ENCODE results near the gene HAGH.

HAGH gene

DNA sequence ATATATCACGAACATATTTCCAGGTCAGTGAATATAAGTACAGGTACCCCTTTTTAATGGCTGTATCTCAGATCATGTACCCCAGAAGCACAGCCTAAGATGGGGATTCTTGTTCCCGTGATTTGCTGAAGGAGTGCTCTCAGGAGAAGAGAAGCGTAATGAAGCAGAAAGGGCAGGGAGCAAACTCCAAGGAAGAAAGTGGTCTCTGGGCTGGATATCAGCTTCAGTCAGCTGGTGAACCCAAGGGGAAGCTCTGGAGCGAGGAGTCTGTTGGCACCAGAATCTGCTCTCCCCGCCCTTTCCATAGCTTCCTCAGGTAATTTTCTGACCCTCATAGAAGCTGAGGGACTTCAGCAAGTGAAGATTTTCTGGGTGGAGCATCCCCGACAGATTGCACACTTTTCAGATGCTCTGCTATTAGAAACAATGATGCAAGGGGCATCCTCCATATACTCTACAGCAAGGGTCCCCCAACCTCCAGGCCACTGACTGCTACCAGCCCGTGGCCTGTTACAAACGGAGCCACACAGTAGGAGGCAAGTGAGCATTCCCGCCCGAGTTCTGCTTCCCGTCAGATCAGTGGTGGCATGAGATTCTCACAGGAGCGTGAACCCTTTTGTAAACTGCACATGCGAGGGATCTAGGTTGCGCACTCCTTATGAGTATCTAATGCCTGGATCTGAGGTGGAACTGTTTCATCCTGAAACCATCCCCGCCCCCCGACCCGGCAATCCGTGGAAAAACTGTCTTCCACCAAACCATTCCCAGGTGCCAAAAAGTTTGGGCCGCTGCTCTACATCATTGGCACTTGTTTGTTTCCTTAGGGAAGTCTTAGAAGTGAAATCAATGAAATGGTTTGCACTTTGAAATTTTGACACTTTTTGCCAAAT, 4.8 kb upstream of the HAGH start:
- no peak for DNase-seq

GRCh38 chr16:1830213-1830612, 3.6 kb upstream of the HAGH start:
- no peak for DNase-seq

GRCh38 chr16:1828645-1829410, 2.2 kb upstream of the HAGH start:
- DNase-seq = no peak

GRCh38 chr16:1825864-1826690, 548 bp downstream of the HAGH start:
- peak; percentile 57 for DNase-seq

DNA sequence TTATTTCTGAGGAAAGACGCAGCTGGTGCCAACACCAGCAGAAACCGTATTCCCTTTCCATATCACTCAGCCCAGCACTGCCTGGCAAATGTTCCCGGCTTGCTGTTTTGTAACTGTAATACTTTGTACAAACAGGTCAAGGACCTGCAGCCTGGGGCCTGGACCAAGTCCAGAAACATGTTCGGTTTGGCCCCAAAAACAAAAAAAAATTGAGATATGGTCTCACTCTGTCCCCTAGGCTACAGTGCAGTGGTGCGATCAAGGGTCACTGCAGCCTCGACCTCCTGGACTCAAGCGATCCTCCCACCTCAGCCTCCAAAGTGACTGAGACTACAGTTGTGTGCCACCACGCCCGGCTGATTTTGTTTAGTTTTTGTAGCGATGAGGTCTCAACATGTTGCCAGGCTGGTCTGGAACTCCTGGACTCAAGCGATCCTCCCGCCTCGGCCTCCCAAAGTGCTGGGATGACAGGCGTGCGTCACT, 1.2 kb downstream of the HAGH start:
- DNase-seq = no peak

GRCh38 chr16:1823821-1824220, 2.8 kb downstream of the HAGH start:
- no peak for DNase-seq

DNA sequence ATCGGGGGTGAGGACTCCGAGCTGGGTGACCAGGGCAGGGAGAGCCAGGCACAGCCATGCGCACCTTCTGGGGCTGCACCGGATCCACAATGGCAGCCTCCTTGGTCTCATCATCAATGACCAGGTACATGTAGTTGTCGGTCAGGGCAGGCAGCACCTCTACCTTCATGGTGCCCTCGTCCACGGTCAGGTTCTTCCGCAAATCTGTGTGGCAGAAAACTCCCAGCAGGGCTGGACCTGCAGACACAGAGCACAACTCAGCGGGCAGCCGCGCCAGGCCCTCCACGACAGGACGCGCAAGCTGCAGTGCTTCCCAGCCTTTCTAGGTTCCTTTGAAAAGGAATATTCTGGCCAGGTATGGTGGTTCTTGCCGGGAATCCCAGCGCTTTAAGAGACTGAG, 3.8 kb downstream of the HAGH start:
- no peak for DNase-seq

- no peak for DNase-seq
Measured at GRCh38 chr16:1821861-1822611, 4.6 kb downstream of the HAGH start.

DNA sequence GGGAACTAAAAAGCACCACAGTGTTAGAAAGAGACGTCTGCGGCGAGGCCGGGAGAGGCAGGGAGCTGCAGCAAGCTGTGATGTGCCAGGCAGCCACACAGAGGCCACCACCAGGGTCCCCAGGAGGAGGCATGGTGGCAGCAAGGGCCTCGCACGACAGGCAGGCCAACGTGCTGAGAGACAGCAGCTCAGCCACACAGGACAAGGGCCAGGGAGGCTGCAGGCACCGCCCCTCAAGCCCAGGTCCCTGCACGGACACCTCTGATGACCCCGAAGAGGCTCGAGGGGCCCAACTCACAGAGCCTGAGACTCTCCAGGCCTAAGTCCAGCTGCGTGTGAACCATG, 5.7 kb downstream of the HAGH start:
- DNase-seq = no peak

DNA sequence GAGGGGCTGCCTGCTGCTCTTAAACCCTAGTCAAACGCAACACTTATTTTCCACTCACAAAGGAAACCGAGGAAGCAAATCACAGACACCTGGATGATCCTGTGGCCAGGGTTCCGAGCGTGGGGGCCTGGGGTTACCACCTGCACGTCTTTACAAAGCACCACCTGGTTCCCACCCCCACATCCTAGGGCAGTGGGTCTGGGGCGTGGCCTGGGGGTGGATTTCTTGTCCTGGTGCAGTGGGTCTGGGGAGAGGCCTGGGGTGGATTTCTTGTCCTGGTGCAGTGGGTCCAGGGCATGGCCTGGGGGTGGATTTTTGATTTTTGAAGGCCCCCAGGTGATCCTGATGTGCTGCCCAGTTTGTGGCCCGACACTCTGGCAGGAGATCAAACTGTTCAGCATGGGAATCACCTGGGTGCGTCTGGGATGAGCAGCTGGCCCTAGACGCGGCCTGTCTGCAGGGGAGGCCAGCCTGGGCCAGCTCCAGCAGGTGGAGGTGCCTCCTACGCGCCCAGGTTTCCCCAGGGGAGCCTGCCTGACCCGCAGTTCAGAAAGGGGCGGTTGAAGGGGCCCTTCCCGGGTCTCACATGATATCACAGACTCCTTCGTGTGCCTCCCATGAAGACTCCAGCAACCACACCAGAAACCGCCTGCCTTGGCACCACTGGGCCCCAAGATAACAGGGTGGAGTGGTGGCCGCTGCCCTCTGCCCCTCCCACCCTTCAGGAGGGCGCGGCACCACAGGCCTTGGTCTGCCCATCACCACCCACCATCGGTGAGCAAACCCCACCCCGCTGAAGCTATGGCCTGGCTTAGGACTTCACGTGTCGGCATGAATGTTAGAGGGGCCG, 6.3 kb downstream of the HAGH start:
- no peak for DNase-seq

DNA sequence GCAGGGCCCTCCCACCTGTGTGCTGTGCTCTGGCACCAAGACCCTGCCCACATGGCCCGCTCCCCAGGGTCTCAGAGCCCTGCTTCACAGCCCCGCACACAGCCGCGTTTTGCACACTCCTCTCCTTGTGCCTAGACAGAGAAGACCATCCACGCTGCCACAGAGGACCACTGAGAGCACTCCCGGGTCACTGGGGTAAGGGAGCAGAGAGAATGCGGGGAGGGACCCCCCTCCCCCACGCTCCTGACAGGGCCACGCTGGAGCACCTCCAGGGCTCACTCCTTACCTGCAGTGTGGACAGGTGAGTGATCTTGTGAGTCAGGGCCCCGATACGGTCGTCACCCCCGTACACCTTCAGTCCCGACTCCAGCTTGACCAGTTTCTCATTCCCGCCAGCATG, 7.0 kb downstream of the HAGH start:
- DNase-seq = no peak

GRCh38 chr16:1818873-1819525, 7.6 kb downstream of the HAGH start:
- DNase-seq = no peak

DNA sequence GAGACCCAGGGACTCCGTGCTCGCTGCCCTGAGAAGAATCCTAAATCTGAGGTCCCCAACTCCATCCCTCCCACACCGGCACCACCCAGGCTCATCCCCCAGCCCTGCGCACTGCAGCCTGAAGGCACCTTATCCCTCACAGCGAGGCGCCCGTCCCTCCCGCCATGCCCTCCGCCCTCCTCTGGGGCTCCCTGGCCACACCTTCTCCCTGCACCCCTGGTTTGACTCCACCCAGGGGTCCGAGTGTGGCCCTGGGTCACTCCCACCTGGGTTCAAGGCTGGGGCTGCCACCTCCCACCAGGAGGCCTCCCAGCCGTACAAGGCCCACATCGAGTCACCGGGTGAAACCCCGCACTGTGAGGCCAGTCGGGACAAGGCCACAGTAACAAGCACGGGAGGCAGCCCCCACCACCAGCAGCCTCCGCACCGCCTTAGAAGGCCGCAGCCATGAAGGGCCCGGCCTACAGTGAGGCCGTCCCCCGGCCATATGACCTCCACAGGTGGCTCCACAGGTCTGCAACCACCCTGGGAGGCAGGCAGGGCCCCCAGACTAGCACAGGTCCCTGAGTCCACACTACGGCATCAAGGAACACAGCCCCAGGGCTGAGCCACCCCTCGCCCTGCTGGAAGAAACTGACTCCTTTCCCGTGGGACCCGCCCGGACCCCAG, 8.3 kb downstream of the HAGH start:
- no peak for DNase-seq

GRCh38 chr16:1817716-1818115, 8.9 kb downstream of the HAGH start:
- DNase-seq = no peak

GRCh38 chr16:1817276-1817589, 9.4 kb downstream of the HAGH start:
- DNase-seq = no peak

- DNase-seq = no peak
Measured at GRCh38 chr16:1816396-1817275, 10.0 kb downstream of the HAGH start.

DNA sequence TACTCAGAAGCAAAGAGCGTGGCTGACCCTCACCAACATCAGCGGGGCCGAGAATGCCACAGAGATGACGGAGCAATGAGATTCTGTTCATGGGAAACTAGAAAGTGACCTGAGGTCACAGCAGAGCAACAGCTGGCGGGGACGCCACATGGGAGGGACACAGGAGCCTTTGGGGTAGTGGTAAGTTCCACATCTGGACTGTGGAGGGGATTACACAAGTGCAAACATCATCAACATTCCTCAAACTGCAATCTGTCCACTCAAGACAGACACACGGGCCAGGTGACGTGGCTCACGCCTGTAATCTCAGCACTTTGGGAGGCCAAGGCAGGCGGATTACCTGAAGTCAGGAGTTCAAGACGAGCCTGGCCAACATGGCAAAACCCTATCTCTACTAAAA, 11.2 kb downstream of the HAGH start:
- DNase-seq = no peak

DNA sequence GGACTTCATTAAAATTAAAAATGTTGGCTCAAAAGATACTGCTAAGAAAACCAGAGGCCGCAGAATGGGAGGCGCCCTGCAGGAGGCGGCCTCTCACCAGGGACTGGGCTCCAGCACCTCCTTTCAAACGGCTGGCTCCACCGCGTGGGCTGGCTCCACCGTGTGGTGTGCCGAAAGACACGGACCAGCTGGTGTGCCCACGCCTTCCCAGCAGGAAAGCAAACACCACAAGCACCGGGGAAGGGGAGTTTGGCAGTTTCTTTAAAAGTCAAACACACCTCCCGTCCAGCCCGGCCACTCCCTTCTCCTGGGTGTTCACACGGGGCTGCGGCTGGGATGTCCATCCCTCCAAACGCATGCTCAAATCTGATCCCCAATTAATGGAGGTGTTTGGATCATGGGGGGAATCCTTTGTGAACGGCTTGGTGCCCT, 13.9 kb downstream of the HAGH start:
- peak; percentile 93 for DNase-seq

- DNase-seq = no peak
Measured at GRCh38 chr16:1810536-1810935, 16.1 kb downstream of the HAGH start.

GRCh38 chr16:1810106-1810505, 16.5 kb downstream of the HAGH start:
- DNase-seq = no peak

Data from COR-L47 (cell line).